ENCODE data around the gene C10orf67. TPM values are rescaled to one million over a fixed set of nuclear protein-coding genes. Genes with fewer than 3 reads are reported as not detected.
"Not testable (repeated sequence)": the region's sequence is repeated elsewhere in the genome, so short reads cannot be mapped to it uniquely, and the experiment has no call there.

Gene C10orf67
- total RNA-seq, 2 experiments from 2014 or later, result 0.15 TPM; not detected in 1

DNA sequence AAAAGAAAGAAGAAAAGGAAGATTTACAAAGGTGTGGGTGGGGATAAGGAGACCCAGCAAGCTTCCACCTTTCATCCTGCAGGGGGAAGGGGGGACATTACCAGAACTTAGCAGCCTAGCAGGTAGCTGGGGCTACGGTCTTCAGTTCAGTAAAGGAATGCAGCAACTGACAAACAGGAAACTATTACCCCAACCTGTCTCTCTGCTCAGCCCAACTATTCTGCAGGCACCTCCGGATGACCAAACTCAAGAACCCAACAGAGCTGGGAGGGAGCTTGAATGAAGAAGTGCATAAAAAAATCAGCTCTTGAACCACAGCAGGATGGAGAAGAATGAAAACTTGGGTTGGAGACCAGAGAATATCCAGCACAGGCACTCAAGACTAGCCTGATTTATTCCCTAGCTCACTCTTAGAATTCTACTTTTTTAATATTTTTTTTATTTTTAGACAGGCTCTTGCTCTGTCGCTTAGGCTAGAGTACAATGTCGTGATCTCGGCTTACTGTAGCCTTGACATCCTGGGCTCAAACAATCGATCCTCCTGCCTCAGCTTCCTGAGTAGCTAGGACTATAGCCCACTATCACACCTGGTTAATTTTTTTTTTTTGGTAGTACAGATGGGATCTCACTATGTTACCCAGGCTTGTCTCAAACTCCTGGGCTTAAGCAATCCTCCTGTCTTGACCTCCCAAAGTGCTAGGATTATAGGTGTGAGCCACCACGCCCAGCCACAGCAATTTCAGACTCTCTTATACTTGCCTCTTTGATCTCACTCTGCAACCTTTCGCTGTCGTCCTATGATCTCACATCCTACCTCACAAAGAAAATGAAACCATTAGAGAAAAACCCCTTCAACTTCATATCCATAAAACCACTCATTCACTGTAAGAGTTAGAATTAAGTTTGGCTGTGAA is 18.5 kb upstream of the C10orf67 start:
- ChIA-PET POLR2A (interaction anchor here (0.6 kb wide), 1 partner anchor 25 kb away, joined by 3 read pairs; no protein-coding TSS in a partner anchor), CTCF (no interaction called here)

DNA sequence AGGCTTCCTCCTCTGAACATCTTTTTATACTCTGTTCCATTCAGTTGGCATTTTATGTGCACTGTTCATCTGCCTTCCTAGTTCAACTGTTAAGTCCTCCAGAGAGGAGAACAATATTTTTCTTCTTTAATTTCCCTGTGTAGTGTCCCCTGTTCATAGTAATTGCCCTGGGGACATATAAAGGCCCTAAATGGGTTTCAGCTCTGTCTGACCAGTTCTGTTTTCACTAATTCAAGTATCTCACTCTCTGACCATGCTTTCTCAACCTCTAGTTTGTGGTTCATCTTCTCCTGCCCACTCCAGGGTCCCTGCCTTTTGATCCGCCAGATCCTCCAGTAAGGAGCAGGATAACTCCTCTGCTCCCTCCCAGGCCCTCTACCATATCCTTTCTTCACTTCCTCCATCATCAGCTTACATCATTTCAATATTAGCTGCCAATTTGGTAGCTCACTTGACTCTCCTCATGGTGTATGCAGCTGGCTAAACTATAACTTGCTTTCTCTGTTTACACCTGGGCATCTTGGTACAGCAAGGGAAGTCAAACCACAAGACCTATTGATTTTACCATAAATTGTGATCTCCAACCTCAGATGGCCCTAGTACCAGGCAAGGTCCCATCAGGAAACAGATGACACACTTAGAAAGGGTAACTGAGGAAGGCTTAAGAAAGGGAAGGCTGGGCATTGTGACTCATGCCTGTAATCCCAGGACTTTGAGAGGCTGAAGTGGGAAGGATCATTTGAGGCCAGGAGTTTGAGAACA is 17.7 kb upstream of the C10orf67 start:
- ChIA-PET CTCF (no interaction called here), POLR2A (no interaction called here)

DNA sequence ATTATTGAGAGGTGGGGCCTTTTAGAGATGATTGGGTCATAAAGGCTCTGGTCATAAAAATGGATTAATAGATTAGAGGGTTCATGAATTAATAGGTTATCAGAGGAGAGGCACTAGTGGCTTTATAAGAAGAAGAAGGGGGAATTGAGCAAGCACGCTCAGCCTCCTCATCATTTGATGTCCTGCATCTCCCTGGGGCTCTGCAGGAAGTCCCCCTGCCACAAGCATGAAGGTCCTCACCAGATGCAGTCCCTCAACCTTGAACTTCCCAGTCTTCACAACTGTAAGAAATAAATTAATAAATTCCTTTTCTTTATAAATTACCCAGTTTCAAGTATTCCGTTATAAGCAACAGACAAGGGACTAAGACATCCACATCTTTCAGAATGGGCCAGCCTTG is 17.1 kb upstream of the C10orf67 start:
- ChIA-PET POLR2A (no interaction called here), CTCF (no interaction called here)

DNA sequence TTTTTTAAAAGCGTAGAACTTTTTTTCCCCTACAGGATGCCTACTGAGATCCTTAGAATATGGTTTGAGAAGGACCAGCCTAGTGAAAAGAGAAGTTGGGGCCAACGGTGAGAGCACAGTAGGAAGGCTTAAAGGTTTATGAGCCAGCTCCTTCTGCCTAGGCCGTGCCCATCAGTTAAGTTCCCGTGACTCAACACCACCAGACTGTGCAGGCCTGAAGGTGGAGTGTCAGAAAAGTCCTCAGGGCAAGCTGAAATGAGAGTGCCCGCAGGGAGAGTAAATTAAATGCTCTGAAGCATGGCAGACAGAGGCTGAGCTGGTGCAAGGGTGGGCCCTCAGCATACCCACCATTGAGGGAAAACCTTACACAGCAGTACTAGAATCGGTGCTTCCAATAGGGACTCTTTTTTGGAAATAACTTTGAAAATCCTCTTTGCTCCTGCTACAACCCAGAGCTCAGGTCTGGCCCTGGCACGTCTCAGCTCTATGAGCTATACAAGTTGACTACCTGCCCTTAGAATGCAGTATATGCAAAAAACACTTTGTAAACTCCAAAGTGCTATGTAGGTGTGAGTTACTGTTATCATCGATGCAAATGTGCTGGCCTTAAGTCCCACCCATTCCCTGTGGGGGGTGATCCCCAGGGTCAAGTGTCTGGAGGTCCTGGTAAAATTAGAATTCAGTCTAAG is 15.2 kb upstream of the C10orf67 start:
- ChIA-PET POLR2A (interaction anchor here (0.9 kb wide), 1 partner anchor 8 kb away, joined by 3 read pairs; no protein-coding TSS in a partner anchor), CTCF (no interaction called here)

DNA sequence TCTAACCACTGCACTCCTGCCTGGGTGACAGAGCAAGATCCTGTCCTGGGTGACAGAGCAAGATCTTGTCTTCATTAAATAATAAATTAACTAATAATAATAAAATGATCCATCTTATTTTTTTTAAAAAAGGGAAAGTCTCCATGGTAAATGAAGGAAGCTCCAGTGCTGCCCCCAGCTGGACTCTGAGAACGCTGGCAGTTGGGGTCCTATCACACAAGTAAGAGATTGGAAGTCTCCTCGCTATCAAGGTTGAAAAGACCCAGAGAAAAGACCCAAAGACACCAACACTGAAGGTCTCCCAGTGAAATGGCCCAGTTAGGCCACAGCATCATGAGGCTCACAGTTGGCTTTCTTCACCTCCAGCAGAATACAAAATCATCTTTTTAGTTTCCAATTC is 13.8 kb upstream of the C10orf67 start:
- ChIA-PET POLR2A (no interaction called here), CTCF (no interaction called here)

DNA sequence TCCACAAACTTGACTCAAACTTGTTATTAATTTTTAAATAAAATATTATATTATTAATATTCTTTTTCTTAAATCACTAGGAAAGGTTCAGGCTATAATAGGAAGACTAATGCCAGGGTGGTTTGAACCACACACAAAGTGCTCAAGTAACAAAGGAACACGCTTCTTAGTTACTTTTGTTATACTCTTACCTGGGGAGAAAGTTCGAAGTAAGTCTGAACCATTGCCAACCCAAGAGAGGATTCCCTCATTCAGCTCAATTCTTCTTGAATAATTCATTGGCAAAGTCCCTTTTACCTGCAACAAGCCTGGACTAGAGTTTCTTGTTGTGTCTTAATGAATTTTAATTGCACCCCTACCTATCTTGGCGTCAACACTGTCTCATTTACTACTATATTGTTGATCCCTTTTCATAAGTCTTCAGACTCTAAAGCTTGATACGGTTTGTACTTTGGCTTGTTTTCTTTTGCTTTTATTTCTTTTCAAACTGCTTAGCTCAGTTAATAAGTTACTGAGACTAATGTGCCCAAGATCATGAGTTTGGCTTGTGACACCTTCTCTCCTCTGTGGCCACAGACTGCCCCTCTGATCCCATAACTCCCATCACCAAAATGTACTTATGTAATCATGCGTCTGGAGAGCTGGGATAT is 10.2 kb upstream of the C10orf67 start:
- ChIA-PET CTCF (no interaction called here), POLR2A (no interaction called here)

DNA sequence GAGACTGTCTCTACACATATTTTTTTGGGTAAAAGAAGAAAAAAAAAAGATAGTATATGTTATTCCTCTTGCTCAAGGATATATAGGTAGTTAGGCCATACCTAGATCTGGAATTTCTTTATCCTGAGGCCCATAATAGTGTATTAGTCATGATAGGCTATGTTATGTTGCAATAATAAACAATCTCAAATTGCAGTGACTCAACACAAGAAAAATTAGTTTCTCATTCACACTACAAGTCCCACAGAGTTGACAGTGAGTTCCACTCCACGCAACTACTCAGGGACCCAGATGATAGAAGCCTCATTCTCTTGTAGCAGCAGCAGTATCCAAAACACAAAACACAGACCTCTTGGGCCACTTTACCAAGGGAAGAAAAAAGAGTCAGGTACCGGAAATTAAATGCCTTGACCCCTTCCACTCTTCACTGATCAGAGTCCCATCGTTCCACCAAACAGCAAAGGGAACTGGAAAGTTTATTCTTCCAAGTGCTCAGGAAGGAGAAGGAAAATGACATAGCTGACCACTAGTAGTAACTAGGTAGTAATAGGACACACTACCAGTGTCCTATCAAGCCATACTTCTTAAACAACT is 7.4 kb upstream of the C10orf67 start:
- ChIA-PET CTCF (no interaction called here), POLR2A (no interaction called here)

DNA sequence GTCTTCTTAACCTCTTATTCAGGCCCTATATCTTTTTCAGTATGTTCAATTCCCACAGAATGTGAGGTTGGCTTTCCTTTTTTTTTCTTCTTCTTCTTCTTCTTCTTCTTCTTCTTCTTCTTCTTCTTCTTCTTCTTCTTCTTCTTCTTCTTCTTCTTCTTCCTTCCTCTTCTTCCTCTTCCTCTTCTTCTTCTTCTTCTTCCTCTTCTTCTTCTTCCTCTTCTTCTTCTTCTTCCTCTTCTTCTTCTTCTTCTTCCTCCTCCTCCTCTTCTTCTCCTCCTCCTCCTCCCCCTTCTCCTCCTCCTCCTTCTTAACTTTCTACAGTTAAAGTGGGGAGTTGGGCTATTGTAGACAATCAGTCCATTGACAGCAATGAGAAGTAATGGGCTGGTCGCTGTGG is 6.1 kb upstream of the C10orf67 start:
- CTCF ChIA-PET, POLR2A ChIA-PET: not testable (repeated sequence)

DNA sequence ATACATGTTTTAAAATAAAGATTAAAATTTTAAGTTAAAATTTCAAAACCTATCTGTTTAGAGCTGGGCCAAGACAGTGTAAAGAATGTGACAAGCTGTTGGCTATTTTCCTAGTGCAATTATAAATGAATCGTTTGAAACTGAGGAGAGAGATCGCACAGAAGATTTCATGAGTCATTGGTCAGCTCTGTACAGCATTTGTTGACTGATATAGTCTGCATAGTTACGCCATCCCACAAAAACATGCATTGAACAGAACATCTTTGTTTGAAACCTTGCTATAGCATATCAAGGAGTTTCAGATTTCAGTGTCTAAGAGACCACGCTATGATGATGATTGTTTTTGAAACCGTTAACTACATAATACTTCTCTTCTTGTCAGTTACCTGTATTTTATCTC is 1.3 kb upstream of the C10orf67 start:
- POLR2A ChIA-PET, result no interaction called here
- CTCF ChIA-PET, result interaction anchor here (1.6 kb wide), 1 partner anchor 31 kb away, joined by 5 read pairs; no protein-coding TSS in a partner anchor

DNA sequence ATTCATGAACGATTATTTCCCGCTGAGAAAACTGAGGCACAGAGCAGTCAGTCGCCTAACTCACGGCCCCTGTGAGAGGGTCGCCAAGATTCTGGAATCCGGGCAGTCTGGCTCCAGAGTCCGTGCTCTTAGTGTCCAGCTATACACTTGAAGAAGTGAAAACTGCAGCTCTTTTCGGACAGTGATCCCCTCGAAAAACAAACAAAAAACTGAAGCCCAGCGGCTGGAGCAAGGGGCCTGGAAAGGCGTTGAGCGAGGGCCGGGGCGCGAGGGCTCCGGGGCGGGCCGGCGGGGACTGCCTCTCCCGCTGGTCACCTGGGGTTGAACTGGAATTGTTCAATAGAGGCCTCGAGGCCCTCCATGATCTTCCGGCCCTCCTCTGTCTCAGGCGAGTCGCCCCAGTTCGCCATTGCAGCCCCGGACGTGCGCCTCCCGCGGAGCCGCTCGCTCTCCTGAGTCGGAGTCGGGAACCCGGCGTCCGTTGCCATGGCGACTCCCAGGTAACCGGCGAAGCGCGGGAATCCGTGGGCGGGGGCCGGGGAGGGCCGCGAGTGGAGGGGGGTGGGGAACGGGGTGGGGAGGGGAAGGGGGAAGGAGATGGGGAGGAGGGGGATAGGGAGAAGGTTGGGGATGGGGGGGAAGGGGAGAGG is 881 bp downstream of the C10orf67 start:
- POLR2A ChIA-PET, result no interaction called here
- CTCF ChIA-PET, result no interaction called here

DNA sequence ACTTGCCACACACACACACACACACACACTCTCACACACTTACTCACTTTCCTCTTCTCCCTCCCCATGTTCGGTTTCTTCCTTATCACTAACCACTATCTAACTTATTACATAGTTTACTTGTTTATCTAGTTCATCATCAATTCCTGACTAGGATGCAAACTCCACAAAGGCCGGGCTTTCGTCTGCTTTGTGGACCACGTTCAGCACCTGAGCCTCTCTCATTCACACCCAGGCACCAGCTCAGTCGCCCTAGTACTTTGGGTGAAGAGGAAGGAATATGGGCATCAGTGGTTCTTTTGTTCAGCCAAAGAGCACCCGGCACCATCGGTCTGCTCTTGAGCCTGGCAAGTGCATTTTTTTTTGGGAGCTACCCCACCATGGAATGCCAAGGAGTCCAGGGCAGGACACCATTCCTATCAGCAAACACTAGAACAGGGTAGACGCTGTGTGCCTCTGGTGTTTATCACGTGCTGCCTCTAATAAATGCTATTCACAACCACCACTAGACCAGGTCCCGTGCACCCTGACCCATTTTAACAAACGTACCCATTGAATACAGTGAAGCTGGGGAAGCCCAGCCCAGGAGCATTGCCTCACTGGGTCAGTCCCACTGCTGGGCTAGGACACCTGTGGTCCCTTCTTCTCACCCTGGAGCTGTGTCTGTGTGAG is 2.2 kb downstream of the C10orf67 start:
- ChIA-PET POLR2A (no interaction called here), CTCF (no interaction called here)

DNA sequence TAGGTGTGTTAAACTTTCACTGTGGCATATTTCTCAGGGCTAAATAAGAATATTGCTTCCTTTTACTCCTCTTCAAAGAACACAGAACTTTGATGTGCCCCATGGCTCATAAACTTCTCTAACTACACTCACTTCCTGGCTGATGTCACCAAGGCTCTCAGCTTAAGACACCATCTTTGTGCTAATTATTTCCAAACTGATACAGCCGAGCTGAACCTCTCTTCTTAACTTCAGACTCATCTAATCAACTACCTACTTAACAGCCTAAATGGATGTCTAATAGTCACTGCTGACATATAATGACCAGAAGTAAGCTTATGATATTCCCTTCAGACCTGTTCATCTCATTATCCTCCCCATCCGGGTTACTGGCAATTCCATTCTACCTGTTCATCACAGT is 3.6 kb downstream of the C10orf67 start:
- POLR2A ChIA-PET, result no interaction called here
- CTCF ChIA-PET, result no interaction called here

DNA sequence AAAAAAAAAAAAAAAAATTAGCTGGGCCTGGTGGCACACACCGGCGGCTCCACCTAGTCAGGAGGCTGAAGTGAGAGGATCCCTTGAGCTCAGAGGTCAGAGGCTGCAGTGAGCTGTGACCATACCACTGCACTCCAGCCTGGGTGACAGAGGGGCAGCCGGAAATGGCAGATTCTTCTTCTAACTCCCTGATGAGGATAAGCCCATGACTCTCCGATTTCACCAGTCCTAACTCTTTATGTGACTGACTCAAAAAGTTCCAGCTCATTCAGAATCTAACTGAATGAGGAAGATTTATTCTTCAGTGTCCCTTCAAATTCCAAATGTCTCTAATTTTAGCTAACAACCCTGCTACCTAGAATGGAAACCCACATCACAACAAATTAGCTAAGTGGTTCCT is 4.2 kb downstream of the C10orf67 start:
- CTCF ChIA-PET, result no interaction called here

DNA sequence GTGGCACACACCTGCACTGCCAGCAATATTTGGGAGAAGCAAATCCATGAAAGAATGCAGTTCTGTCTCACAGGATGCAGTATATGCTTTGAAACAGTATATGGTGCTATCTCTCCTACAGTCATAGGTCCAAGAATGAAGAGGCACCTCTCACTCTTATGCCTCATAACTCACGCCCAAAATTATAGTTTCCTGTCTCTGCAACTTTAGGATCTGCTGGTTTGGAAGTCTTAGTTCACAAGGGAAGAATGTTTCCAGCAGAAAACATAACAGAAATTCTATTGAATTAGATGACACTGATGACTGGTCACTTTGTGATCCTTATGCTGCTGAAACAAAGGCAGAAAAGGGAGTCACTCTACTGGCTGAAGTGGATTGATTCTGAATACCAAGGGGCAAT is 5.7 kb downstream of the C10orf67 start:
- CTCF ChIA-PET, result no interaction called here

More for the DNA sequence above, 4.2 kb downstream of the C10orf67 start:
- POLR2A ChIA-PET, result interaction anchor here (0.6 kb wide), 1 partner anchor 75 kb away, joined by 4 read pairs; no protein-coding TSS in a partner anchor

DNA sequence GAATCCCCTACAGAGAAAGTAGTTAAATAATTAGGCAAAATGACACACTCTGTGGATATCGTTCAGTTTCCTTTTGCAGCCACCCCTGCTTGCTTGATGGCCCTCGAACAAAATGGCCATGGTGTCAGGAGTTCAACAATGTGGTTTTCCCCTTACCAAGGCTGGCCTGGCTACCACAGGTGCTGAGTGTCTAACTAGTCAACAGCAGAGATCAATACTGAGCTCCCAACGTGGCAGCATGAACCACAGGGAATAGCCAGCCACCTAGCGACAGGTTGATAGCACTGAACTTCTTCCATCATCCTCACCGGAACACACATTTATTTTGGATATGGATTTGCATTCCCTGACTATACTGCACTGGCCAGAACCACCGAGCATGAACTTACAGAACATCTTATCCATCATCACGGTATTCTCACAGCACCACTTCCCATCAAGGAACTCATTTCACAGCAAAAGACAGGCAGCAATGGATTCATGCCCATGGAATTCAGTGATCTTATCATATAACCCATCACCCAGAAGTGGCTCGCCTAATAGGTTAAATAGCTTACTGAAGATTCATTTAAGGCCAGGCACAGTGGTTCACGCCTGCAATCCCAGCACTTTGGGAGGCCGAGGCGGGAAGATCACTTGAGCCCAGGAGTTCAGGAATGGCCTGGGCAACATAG is 6.3 kb downstream of the C10orf67 start:
- ChIA-PET CTCF (no interaction called here), POLR2A (interaction anchor here (0.5 kb wide), 1 partner anchor 25 kb away, joined by 3 read pairs; no protein-coding TSS in a partner anchor)

More for the DNA sequence above, 5.7 kb downstream of the C10orf67 start:
- POLR2A ChIA-PET, result no interaction called here

DNA sequence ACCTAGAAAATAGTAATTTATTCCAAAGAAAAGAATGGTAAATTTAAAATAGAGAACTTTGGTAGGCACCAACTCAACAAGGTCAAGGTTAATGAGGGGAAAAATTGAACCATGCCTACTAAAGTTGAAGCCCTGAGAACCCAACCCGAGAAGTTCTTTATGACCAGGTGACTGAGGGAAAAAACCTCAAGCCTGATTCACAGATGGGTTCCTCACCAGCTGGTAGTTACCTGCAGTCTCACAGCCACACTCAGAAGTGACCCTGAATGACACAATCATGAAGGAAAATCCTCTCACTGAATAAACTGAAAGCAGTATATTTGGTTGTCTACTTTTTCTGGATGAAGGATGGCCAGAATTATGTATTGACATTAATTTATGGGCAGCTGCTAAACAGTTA is 7.0 kb downstream of the C10orf67 start:
- ChIA-PET POLR2A (interaction anchor here (0.5 kb wide), 1 partner anchor 25 kb away, joined by 3 read pairs; no protein-coding TSS in a partner anchor), CTCF (no interaction called here)

DNA sequence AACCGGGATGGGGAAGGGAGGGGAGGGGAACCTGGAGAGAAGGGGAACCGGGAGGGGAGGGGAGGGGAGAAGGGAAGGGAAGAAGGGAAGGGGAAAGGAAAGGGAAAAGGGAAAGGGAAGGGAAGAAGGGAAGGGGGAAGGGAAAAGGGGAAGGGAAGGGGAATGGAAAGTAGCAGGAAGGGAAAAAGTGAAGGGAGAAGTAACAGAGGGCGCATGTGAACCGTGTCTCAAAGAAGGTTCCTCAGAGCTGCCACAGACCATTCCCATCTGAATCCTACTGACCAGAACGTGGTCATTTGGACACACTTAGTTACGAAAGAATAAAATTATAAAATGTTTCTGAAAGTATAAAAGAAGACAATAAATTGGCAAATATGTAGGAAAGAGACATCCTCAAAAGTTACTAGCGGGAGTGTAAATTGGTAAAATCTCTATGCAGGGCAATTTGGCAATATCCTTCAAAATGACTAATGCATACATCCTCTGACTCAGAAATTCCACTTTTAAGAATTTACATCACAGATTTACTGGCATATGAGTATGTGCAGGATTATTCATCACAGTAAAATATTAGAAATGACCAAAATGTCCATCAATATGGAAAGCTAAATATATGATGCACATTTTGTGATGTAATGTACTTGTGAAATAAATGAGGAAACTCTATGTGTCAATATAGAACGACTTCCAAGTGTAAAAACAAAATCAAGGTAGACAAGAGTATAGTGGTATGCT is 12.9 kb downstream of the C10orf67 start:
- CTCF ChIA-PET, result no interaction called here
- POLR2A ChIA-PET, result no interaction called here
